Measurements from ENCODE around the gene DHX16.

DHX16 gene

GRCh38 chr6:30689022-30689865 lies 16.4 kb upstream of the DHX16 start:
- Histone ChIP-seq H3K9me3 (replicated peaks; ENCODE audit: insufficient read depth, low read length) (no peaks in the 10 kb centered on the region), H2AFZ (ENCODE audit: low read length) (no peak overlapping the region), H4K20me1 (ENCODE audit: insufficient read depth, low read length) (no peaks in the 10 kb centered on the region), H3K4me1 (ENCODE audit: low read length) (peaks cover 25% of the 10 kb centered on the region), H3K27ac (ENCODE audit: low read length) (no peak overlapping the region), H3K27me3 (replicated peaks; ENCODE audit: insufficient read depth, low read length) (no peaks in the 10 kb centered on the region), H3K4me3 (ENCODE audit: low read length) (no peak overlapping the region), H3F3A (ENCODE audit: insufficient read depth, low read length) (peaks cover 29% of the 10 kb centered on the region), H3K79me2 (ENCODE audit: low read length) (peaks cover 32% of the 10 kb centered on the region), H3K9me2 (replicated peaks; ENCODE audit: insufficient read depth, low read length) (no peaks in the 10 kb centered on the region), H3K36me3 (replicated peaks; ENCODE audit: insufficient read depth, low read length) (no peaks in the 10 kb centered on the region), H3K4me2 (ENCODE audit: low read depth, low read length) (peak overlapping the region; percentile 89; the same call in 1 of the 2 replicates), H3K9ac (ENCODE audit: low read length) (no peak overlapping the region)
- DNase-seq = no peak
- no peak for TF ChIP-seq CTCF (IDR thresholded peaks at IDR 0.05; ENCODE audit: low read length)
- no peak for TF ChIP-seq EZH2 (optimal IDR thresholded peaks at IDR 0.05; ENCODE audit: low read depth, low read length)
- TF ChIP-seq EZH2phosphoT487 (IDR thresholded peaks at IDR 0.05; ENCODE audit: low read length) = no peak

GRCh38 chr6:30688569-30688968 lies 15.8 kb upstream of the DHX16 start:
- Histone ChIP-seq H2AFZ (ENCODE audit: low read length) (no peak overlapping the region), H3K79me2 (ENCODE audit: low read length) (peaks cover 39% of the 10 kb centered on the region), H3K9ac (ENCODE audit: low read length) (no peak overlapping the region), H3K9me3 (replicated peaks; ENCODE audit: insufficient read depth, low read length) (no peaks in the 10 kb centered on the region), H3K27me3 (replicated peaks; ENCODE audit: insufficient read depth, low read length) (no peaks in the 10 kb centered on the region), H3K9me2 (replicated peaks; ENCODE audit: insufficient read depth, low read length) (no peaks in the 10 kb centered on the region), H3K4me3 (ENCODE audit: low read length) (no peak overlapping the region), H4K20me1 (ENCODE audit: insufficient read depth, low read length) (no peaks in the 10 kb centered on the region), H3K4me2 (ENCODE audit: low read depth, low read length) (no peak overlapping the region), H3K27ac (ENCODE audit: low read length) (no peak overlapping the region), H3F3A (ENCODE audit: insufficient read depth, low read length) (peaks cover 34% of the 10 kb centered on the region), H3K4me1 (ENCODE audit: low read length) (peaks cover 25% of the 10 kb centered on the region), H3K36me3 (replicated peaks; ENCODE audit: insufficient read depth, low read length) (no peaks in the 10 kb centered on the region)
- no peak for TF ChIP-seq EZH2 (optimal IDR thresholded peaks at IDR 0.05; ENCODE audit: low read depth, low read length)
- no peak for TF ChIP-seq CTCF (IDR thresholded peaks at IDR 0.05; ENCODE audit: low read length)
- TF ChIP-seq EZH2phosphoT487 (IDR thresholded peaks at IDR 0.05; ENCODE audit: low read length) = no peak
- DNase-seq = no peak

GRCh38 chr6:30687659-30688431 lies 15.0 kb upstream of the DHX16 start:
- H3K9me3 ChIP-seq (replicated peaks; ENCODE audit: insufficient read depth, low read length) = no peaks in the 10 kb centered on the region
- H3K4me2 ChIP-seq (ENCODE audit: low read depth, low read length) = peak overlapping the region; percentile 90; the same call in 1 of the 2 replicates
- no peak for DNase-seq
- H2AFZ ChIP-seq (ENCODE audit: low read length) = peak overlapping the region; percentile 60
- no peaks in the 10 kb centered on the region for H3K36me3 ChIP-seq (replicated peaks; ENCODE audit: insufficient read depth, low read length)
- TF ChIP-seq EZH2phosphoT487 (IDR thresholded peaks at IDR 0.05; ENCODE audit: low read length) = no peak
- peak overlapping the region; percentile 87 for H3K4me3 ChIP-seq (ENCODE audit: low read length)
- peaks cover 25% of the 10 kb centered on the region for H3K4me1 ChIP-seq (ENCODE audit: low read length)
- peak overlapping the region; percentile 69; the same call in 1 of the 2 replicates for H3K27ac ChIP-seq (ENCODE audit: low read length)
- H3F3A ChIP-seq (ENCODE audit: insufficient read depth, low read length) = peaks cover 42% of the 10 kb centered on the region
- H3K79me2 ChIP-seq (ENCODE audit: low read length) = peaks cover 46% of the 10 kb centered on the region
- peak overlapping the region; percentile 56; the same call in 1 of the 2 replicates for H3K9ac ChIP-seq (ENCODE audit: low read length)
- no peaks in the 10 kb centered on the region for H4K20me1 ChIP-seq (ENCODE audit: insufficient read depth, low read length)
- H3K9me2 ChIP-seq (replicated peaks; ENCODE audit: insufficient read depth, low read length) = no peaks in the 10 kb centered on the region
- H3K27me3 ChIP-seq (replicated peaks; ENCODE audit: insufficient read depth, low read length) = no peaks in the 10 kb centered on the region
